Measurements from ENCODE around the gene NOS3.
"Not testable (repeated sequence)": the region's sequence is repeated elsewhere in the genome, so short reads cannot be mapped to it uniquely, and the experiment has no call there.

Gene NOS3

DNA sequence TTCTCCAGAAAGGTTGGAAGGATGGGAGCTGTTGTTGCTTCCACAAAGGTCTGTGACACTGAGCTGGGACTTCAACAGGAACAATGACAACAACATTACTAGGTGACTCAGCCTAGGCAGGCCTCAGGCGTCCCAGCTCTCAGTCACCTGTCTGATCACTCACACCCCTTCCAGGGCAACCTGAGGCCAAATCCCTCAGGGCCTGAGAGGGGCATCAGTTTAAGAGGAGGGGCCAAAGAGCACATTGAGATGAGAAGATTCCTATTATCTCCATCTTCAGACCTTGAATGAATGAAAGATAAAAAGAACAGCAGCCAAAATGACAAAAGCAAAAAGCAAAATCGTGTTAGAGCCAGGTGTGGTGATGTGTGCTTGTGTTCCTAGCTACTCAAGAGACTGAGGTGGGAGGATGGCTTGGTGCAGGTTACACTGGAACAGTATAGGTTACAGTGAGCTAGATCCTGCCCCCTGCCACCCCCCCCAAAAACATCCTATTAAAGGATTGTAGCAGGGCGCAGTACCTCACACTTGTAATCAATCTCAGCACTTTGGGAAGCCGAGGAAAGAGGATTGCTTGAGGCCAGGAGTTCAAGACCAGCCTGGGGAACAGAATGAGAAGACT, 33.7 kb downstream of the NOS3 start, which contains the start of gene ATG9B:
Gene ATG9B (minus strand): TSS at position 60 of the 622 bp plus-strand sequence. CDS start 71 bp downstream, outside the sequence.
- no peak for TF ChIP-seq ZNF274 (IDR thresholded peaks at IDR 0.05; ENCODE audit: low read depth, low read length)
- H3K4me3 ChIP-seq (ENCODE audit: low read length): no peak within 1 kb of the TSS

DNA sequence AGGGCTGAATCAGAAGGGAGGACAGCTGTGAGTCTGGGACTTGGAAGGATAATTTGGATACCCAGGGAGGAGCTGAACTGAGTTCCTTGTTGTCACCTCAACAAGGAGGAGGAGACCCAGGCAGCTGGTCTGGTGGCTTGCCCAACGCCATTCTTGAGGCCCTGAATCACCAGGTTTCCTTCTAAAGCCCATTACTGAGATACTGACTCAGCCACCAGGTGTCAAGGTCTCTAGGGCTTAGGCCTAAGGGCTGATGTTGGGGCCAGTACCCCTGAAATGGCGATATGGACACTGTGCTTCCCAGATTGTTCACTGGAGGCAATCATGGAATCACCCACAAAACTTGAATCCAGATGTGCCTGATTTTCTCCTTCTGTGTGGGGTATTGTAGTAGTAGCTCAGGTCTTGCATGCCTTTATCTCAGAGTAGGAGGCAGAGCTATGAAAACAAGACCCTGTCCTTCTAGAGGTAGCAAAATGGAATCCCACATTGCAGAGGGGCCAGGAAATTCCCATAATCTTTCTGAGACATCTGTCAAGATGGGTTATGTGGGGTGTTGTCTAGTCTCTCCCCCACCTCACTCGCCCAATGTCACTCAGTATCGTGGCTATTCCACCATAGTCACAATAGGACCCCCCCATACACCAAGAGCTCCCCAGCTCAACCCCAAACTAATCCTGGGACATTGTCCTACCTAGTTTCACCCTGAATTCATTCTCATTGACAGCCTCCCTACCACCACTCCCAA, 35.3 kb downstream of the NOS3 start:
- TF ChIP-seq ZNF274 (IDR thresholded peaks at IDR 0.05; ENCODE audit: low read depth, low read length): no peak

GRCh38 chr7:151026771-151027727, 36.2 kb downstream of the NOS3 start:
- not testable (repeated sequence) for H3K4me3 ChIP-seq (ENCODE audit: low read length)

More for the DNA sequence above, 35.3 kb downstream of the NOS3 start:
- no peak overlapping the region for H3K4me3 ChIP-seq (ENCODE audit: low read length)

GRCh38 chr7:151027728-151028130, 36.9 kb downstream of the NOS3 start:
- H3K4me3 ChIP-seq (ENCODE audit: low read length): peak overlapping the region; percentile 65; the same call in 1 of the 2 replicates

DNA sequence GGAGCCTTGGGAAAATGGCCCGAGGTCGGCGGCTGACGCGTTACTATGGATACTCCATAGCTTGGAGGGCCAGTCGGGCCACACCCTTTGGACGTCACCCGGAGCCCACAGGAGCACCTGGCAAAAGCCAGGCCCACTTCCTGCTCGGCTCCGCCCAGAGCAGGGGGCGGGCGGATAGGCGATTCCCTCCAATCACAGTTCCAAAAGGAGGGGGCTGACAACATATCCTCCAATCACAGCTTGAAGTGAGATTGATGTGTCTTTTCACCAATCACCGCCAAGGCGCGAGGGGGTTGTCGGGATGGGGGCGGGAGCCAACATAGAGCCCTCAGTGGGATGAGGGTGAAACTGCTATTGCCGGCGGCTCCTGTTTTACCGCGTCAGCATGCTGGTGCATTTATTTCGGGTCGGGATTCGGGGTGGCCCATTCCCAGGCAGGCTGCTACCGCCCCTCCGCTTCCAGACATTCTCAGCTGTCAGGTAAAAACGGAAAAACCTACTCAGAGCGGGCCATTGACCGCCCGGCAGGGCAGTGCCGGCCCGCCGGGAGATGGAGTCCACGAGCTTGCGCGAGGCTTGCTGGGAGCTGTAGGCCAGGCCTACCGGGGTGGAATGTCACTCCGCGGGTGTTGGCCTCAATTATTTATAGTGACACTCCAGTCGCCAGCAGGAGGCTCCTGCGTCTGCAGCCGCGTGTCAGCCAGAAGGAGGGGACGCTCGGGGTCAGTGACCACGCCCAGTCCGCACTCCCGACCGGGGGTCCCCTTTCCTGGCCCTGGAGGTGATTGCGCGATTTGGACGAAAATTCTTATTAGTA, 37.5 kb downstream of the NOS3 start, which contains the start of gene ABCB8:
Gene ABCB8 (plus strand): TSS at position 320 of the 817 bp plus-strand sequence. CDS start 66 bp downstream, at position 386.
- TF ChIP-seq ZNF274 (IDR thresholded peaks at IDR 0.05; ENCODE audit: low read depth, low read length): no peak
- peak within 1 kb of the TSS; percentile 65 for H3K4me3 ChIP-seq (ENCODE audit: low read length)

GRCh38 chr7:151028948-151029501, 38.2 kb downstream of the NOS3 start:
- TF ChIP-seq ZNF274 (IDR thresholded peaks at IDR 0.05; ENCODE audit: low read depth, low read length): no peak

GRCh38 chr7:151031011-151031410, 40.2 kb downstream of the NOS3 start:
- TF ChIP-seq ZNF274 (IDR thresholded peaks at IDR 0.05; ENCODE audit: low read depth, low read length): no peak
- H3K4me3 ChIP-seq (ENCODE audit: low read length): no peak overlapping the region

More at GRCh38 chr7:151028948-151029501, 38.2 kb downstream of the NOS3 start:
- peak overlapping the region; percentile 64 for H3K4me3 ChIP-seq (ENCODE audit: low read length)

GRCh38 chr7:151032936-151033863, 42.4 kb downstream of the NOS3 start:
- H3K4me3 ChIP-seq (ENCODE audit: low read length): no peak overlapping the region

GRCh38 chr7:151033864-151034249, 43.0 kb downstream of the NOS3 start:
- TF ChIP-seq ZNF274 (IDR thresholded peaks at IDR 0.05; ENCODE audit: low read depth, low read length): no peak
- no peak overlapping the region for H3K4me3 ChIP-seq (ENCODE audit: low read length)

More at GRCh38 chr7:151032936-151033863, 42.4 kb downstream of the NOS3 start:
- no peak for TF ChIP-seq ZNF274 (IDR thresholded peaks at IDR 0.05; ENCODE audit: low read depth, low read length)

- TF ChIP-seq ZNF274 (IDR thresholded peaks at IDR 0.05; ENCODE audit: low read depth, low read length): no peak
- no peak overlapping the region for H3K4me3 ChIP-seq (ENCODE audit: low read length)
Measured at GRCh38 chr7:151034312-151035025, 43.7 kb downstream of the NOS3 start.

DNA sequence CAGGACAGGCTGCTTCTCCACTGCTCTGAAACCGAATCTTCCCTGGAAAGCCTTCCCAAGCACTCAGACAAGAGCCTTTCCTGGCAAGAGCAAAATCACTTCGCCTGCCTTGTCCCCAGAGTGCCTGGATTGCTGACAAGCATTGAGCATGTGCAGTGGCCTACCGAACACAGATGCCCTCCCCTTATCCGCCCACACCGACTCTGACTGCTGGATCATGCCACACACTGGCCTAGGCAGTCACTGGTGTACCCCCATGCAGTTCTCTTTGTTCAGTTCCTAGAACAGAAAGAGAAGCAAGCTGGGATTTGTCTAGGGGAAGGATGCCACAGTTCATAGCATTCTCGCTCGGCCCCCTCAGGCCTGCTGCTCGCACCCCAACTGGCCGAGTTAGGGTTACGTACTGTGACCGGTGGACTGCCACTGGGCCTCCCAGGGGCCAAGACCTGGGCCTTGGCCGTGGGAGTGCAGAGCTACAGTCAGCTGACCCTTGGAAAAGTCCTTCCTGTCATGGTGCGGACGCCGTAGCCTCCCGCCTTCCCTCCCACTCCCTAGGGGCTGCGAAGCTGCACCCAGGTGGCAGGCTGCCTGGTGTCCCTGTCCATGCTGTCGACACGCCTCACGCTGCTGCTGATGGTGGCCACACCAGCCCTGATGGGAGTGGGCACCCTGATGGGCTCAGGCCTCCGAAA, 44.4 kb downstream of the NOS3 start:
- H3K4me3 ChIP-seq (ENCODE audit: low read length): no peak overlapping the region
- no peak for TF ChIP-seq ZNF274 (IDR thresholded peaks at IDR 0.05; ENCODE audit: low read depth, low read length)

Data from GM08714 (cell line).